ENCODE results near the gene DAB1.

The DAB1 gene

GRCh38 chr1:57423656-57424211, at the start of gene DAB1:
Gene DAB1 (minus strand): TSS chr1:57424060. CDS start chr1:57291030, 133,030 bp downstream.
- DNase-seq (ENCODE audit: extremely low read depth in 1 of 2, low read depth in 1 of 2): no peak

GRCh38 chr1:57473448-57473847, 49.6 kb upstream of the DAB1 start:
- DNase-seq (ENCODE audit: extremely low read depth in 1 of 2, low read depth in 1 of 2): no peak

- DNase-seq (ENCODE audit: extremely low read depth in 1 of 2, low read depth in 1 of 2): no peak
Measured at GRCh38 chr1:57471995-57472394, 48.1 kb upstream of the DAB1 start.

- no peak for DNase-seq (ENCODE audit: extremely low read depth in 1 of 2, low read depth in 1 of 2)
Measured at GRCh38 chr1:57470036-57470435, 46.2 kb upstream of the DAB1 start.

- no peak for DNase-seq (ENCODE audit: extremely low read depth in 1 of 2, low read depth in 1 of 2)
Measured at GRCh38 chr1:57468641-57469523, 45.0 kb upstream of the DAB1 start.

- DNase-seq (ENCODE audit: extremely low read depth in 1 of 2, low read depth in 1 of 2): no peak
Measured at GRCh38 chr1:57467830-57468229, 44.0 kb upstream of the DAB1 start.

- no peak for DNase-seq (ENCODE audit: extremely low read depth in 1 of 2, low read depth in 1 of 2)
Measured at GRCh38 chr1:57464756-57465155, 40.9 kb upstream of the DAB1 start.

GRCh38 chr1:57463343-57463742, 39.5 kb upstream of the DAB1 start:
- DNase-seq (ENCODE audit: extremely low read depth in 1 of 2, low read depth in 1 of 2): no peak

- no peak for DNase-seq (ENCODE audit: extremely low read depth in 1 of 2, low read depth in 1 of 2)
Measured at GRCh38 chr1:57461405-57461804, 37.5 kb upstream of the DAB1 start.

GRCh38 chr1:57451516-57451915, 27.7 kb upstream of the DAB1 start:
- DNase-seq (ENCODE audit: extremely low read depth in 1 of 2, low read depth in 1 of 2): no peak

- DNase-seq (ENCODE audit: extremely low read depth in 1 of 2, low read depth in 1 of 2): no peak
Measured at GRCh38 chr1:57450981-57451380, 27.1 kb upstream of the DAB1 start.

GRCh38 chr1:57447551-57447950, 23.7 kb upstream of the DAB1 start:
- DNase-seq (ENCODE audit: extremely low read depth in 1 of 2, low read depth in 1 of 2): no peak

- DNase-seq (ENCODE audit: extremely low read depth in 1 of 2, low read depth in 1 of 2): no peak
Measured at GRCh38 chr1:57443004-57443403, 19.1 kb upstream of the DAB1 start.

GRCh38 chr1:57440096-57440495, 16.2 kb upstream of the DAB1 start:
- no peak for DNase-seq (ENCODE audit: extremely low read depth in 1 of 2, low read depth in 1 of 2)

- DNase-seq (ENCODE audit: extremely low read depth in 1 of 2, low read depth in 1 of 2): no peak
Measured at GRCh38 chr1:57431400-57431799, 7.5 kb upstream of the DAB1 start.

- no peak for DNase-seq (ENCODE audit: extremely low read depth in 1 of 2, low read depth in 1 of 2)
Measured at GRCh38 chr1:57424231-57425027, 569 bp upstream of the DAB1 start.

- no peak for DNase-seq (ENCODE audit: extremely low read depth in 1 of 2, low read depth in 1 of 2)
Measured at GRCh38 chr1:57423135-57423655, 665 bp downstream of the DAB1 start.

GRCh38 chr1:57422271-57423134, 1.4 kb downstream of the DAB1 start:
- no peak for DNase-seq (ENCODE audit: extremely low read depth in 1 of 2, low read depth in 1 of 2)

GRCh38 chr1:57421806-57422205, 2.1 kb downstream of the DAB1 start:
- DNase-seq (ENCODE audit: extremely low read depth in 1 of 2, low read depth in 1 of 2): no peak

GRCh38 chr1:57420981-57421785, 2.7 kb downstream of the DAB1 start:
- DNase-seq (ENCODE audit: extremely low read depth in 1 of 2, low read depth in 1 of 2): no peak

Measured in stimulated activated CD8-positive, alpha-beta memory T cell treated with anti-CD3 and anti-CD28 coated beads, Interleukin-7, amount 100 ng/mL, for 48 hours (primary cell).